ENCODE data around the gene ANKZF1.
A peak's percentile ranks its signal among the peaks of the same experiment; 100 is the strongest.
"Not testable (repeated sequence)": the region's sequence is repeated elsewhere in the genome, so short reads cannot be mapped to it uniquely, and the experiment has no call there.

Gene ANKZF1

DNA sequence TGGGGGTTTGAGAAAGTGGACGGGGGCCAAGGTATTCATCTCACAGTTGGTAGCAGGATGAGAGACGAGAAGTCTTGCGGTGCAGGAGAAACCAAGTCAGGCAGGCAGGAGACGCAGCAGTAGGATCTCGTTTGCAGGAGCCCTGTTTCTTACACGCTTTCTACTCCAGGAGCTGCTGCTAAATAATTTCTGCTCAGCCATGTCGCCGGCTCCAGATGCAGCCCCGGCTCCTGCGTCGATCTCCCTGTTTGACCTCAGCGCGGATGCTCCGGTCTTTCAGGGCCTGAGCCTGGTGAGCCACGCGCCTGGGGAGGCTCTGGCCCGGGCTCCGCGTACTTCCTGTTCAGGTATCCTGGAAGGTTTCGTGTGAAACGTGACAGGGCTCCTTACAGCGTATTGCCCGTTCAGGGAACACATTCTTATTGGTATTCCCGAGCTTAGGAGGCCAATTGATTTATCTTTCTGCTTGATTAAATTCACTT is 494 bp downstream of the ANKZF1 start:
- DNase-seq: peak in 1 of 2 experiments; percentile 42

DNA sequence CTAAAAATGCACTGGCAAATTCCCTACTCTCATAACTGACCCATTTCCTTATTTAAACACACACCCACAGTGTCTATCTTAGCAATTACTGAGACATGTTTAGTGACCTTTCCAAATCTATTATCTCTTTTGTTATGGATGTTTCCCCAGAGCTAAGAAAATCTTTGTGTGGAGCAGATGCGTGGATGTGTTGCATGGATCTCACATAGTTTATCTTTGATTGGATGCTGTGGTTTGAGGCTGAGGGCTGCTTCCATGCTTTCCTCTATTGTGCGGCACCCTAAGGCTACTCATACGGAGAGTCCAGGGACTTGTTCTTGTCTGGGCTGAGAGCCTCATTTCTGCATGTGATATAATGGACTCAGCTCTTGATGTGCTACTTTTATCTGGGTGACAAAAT is 4.7 kb downstream of the ANKZF1 start:
- no peak for DNase-seq

GRCh38 chr2:219243291-219243761 is 13.7 kb downstream of the ANKZF1 start:
- no peak for DNase-seq

DNA sequence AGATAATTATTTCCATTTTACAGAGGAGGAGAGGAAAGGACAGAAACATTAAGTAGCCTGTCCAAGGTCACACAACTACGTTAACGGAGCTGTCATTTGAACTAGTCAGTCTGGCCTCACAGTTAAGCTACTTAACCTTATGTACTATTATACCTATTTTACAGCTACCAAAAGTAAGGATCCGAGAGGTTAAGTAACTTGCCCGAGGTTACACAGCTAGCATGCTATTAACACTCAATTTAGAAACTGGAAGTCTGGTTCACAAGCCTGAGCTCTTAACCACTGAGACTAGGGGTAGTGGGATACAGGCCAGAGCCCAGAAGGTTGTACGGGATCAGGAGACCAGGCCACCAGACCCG is 15.2 kb downstream of the ANKZF1 start:
- no peak for DNase-seq

DNA sequence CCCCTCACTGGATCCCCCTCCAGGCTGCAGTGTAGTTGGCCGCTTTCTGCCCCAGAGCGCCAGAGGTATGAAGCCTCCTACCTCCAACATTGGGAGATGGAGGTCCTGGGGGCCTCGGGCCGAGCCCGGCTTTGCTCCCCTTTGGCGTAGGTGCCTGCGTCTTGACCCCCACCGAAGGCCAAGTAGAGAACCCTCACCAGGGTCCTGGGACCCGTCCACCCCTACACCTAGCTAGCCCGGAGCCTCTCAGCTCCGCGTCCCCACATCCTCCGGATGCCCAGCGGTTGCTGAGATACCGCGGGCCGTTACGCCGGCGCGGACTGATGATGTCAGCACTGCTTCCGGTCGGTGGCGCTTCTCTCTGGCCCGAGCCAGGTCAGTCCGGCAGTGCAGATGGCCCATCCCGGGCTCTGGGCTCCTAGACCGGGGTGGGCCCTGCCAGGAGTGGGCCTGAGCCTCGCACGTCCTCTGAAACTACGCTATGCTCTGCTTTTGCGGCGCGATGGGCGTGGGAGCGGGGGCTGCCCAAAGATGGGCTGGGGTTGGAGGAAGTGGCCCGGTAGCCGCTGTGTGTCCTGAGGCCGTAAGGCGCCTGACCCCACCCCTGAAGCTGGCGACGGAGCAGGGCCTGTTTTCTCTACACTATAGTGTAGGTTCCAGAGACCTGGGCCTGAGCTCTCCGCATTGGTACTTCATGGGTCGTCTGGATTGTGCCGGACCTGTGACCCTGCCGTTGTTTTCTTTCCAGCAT is 15.7 kb downstream of the ANKZF1 start, which contains the start of the genes GLB1L and STK16:
TSS of gene GLB1L (minus strand) at position 297 of the 751 bp plus-strand sequence. CDS start 1,871 bp downstream, outside the sequence.
TSS of gene STK16 (plus strand) at position 332 of the 751 bp plus-strand sequence. CDS start 521 bp downstream, outside the sequence.
- peak; percentile 68 to 82 for DNase-seq

GRCh38 chr2:219245899-219246230 is 16.3 kb downstream of the ANKZF1 start:
- no peak for DNase-seq

- no peak for DNase-seq
These were observed 17.0 kb downstream of the ANKZF1 start for GRCh38 chr2:219246559-219246958.

- DNase-seq: no peak
These were observed 18.4 kb downstream of the ANKZF1 start for GRCh38 chr2:219247678-219248642.

- DNase-seq: no peak
These were observed 19.2 kb downstream of the ANKZF1 start for GRCh38 chr2:219248845-219249202.

DNA sequence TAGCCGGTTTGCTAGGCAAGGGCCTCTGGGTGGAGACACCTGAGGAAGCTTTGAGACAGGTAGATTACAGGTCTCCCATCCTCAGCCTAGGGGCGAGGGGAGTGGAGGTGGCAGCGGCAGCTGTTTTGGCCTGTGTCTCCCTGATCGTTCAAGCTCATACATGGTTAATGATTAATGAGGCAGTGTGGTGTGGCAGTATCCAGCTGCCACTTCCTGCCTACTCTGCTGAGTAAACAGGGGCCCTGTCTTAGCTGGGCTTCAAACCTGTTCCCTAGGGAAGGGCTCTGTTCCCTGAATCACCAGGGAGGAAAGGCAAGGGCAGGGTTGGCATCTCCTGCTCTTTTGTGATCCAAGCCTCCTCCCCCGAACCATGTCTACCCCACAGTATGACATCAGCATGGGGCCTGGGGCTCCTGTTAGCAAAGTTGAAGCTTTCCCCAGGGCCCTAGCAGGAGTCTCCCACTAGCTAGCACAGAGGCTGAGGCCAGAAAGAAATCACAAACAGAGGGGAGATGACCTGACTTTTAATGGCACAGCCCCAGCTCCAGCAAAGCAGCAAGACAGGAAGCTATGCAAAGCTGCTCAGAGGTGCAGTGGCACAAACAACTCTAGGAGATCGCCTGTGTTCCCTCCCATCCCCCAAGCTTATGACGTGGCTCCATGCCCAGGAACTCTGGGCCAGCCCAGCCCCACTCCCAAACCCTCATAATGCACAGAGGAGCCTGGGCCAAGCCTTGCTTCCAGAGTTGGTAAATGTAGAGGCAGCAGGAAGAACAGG is 19.8 kb downstream of the ANKZF1 start:
- DNase-seq: peak in 1 of 2 experiments; percentile 12

DNA sequence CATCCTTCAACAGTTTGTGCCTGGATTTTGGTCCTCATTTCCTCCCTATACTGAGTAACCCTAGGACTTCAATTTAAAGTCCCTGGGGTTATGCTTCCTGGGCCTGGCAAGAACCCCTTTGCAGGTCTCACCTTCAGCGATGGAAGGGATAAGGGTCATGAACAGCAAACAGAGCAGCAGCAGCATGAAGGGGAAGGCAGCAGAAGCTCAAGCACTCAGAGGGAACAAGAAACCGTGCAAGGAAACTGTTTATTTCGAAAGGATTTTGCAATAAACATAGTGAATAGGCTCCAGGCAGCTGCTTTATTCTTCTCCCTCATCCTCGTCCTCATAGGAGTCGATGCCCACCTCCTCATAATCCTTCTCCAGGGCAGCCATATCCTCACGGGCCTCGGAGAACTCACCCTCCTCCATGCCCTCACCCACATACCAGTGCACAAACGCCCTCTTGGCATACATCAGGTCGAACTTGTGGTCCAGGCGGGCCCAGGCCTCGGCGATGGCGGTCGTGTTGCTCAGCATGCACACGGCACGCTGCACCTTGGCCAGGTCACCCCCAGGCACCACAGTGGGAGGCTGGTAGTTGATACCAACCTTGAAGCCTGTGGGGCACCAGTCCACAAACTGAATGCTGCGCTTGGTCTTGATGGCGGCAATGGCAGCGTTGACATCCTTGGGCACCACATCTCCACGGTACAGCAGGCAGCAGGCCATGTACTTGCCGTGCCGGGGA is 20.6 kb downstream of the ANKZF1 start:
- no peak for DNase-seq

GRCh38 chr2:219251656-219252055 is 22.1 kb downstream of the ANKZF1 start:
- no peak for DNase-seq

DNA sequence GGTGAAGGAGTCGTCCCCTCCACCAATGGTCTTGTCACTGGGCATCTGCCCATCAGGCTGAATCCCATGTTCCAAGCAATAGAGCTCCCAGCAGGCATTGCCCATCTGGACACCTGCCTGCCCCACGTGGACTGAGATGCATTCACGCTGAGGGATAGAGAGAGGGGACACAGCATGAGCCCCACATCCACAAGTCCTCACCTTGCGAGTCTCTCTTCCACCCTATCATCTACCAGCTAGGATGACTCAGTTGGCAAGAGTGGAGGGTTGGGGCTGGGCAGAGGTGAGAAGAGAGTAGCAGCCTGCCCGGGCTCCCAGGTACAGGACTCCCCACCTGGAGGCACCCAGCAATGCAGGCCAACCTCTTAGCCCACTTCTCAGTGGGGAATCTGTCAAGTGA is 22.5 kb downstream of the ANKZF1 start:
- DNase-seq: no peak

GRCh38 chr2:219252570-219252899 is 22.9 kb downstream of the ANKZF1 start:
- no peak for DNase-seq

DNA sequence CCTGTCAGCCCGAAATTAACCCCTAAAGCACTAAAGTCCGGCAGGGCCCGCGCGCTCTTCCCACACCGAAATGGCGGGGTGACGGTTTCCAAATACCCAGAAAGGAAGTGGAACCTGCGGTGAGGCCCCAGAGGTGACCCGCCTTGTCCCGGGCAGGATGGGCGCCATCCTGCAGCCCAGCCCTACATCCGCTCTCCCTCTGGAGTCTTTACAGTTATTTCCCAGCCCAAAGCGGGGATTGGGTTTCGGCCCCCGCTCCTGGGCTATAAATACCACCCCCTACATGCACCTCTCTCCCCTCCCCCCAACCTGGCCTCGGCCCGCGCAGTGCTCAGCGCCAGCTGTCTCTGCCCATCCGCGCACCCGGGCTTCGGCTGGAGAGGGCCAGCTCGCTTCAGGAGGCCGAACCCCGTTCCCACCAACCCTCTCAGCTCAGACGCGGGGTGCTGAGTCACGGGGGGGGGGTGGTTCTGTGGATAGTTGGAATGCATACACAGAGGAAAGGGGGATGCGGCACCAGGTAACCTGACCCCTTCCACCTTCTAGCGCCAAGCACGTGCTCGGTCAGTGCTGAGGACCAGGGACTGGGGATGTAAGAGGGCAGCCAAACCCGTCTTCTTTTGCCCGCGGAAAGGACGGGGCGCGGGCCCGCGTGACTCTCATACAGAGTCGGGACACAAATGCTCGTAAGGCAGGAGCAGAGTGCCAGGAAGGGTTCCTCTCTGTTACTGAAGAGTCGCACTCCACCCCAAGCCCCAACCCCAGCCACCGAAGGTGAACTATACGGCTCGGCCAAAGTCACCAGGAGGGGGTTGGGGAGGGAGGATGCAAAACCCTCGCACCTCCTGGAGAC is 23.5 kb downstream of the ANKZF1 start, which contains the start of gene TUBA4B:
TSS of gene TUBA4B (plus strand) at position 344 of the 853 bp plus-strand sequence. CDS start at position 509, 165 bp downstream.
- no peak for DNase-seq

DNA sequence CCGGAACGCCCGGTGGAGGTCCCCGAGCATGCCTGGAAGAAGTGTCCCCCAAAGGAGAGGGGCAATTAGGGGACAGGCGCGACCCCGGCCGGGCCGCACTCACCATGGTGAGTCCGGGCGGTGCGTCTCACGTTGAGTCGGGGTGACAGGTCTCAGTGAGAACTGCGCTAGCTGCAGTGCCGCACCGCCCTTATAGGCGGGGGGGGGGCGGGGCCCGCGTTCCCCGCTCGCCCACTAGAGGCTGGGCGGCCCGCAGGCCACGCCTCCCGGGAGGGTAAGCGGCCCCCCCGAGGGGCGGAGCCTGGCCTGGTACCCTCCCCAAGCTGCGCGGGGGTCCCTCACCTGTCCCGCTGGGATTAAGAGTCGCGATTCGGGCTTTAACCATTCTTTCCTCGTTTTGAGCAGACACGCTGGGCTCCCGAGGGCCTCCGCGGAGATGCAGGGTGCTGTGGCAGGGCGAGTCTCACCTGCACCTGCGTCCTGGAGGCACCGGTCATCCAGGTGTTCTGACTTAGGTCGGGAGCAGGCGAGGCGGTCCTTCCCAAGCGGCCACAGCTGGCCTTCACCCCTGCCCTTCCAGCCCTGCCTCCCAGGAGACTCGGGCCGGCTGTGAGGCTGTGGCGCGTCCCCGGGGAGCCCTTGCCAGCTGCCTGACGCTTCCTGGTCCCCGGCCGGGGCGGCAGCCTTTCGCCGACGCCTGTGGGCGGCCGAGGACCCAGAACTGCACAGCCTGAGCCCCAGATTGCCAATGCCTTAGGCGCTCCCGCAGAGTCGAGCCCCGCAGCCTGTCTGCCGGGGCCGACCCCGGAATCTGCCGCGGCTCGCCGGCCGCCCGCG is 24.4 kb downstream of the ANKZF1 start, which contains the start of gene TUBA4A:
TSS of gene TUBA4A (minus strand) at position 166 of the 837 bp plus-strand sequence. CDS start at position 106, 60 bp downstream.
- peak; percentile 11 to 59 for DNase-seq

- no peak for DNase-seq
These were observed 25.1 kb downstream of the ANKZF1 start for GRCh38 chr2:219254590-219255201.

- DNase-seq: not testable (repeated sequence)
These were observed 29.3 kb downstream of the ANKZF1 start for GRCh38 chr2:219258942-219259341.
